Stomach (tissue), 4 donors: ENCODE measurements around the gene PGLYRP1.

Experiments used
- EP300 ChIP-seq: sonication (generic); formaldehyde crosslinking; IDR thresholded peaks from one replicate; pipeline ENCODE4 v1.6.1; 2017; ENCODE audit warnings: antibody characterized with exemption
- POLR2A ChIP-seq, 4 donors: fragments of 450-650 bp; IDR thresholded peaks; one replicate each; pipeline ENCODE4 v1.6.1; 2016; ENCODE audit warnings: antibody characterized with exemption in 4 of 4, control low read depth in 2 of 4, mild to moderate bottlenecking in 1 of 4, moderate library complexity in 1 of 4
- POLR2AphosphoS5 ChIP-seq, 3 donors: sonication (generic); formaldehyde crosslinking; IDR thresholded peaks; one replicate each; pipeline ENCODE4 v1.6.1; 2016; ENCODE audit warnings: antibody characterized with exemption in 3 of 3
- TF ChIP-seq, protein P1 (sequence below), 7 experiments: fragments of 450-650 bp in 4 of 7; fragments of 200-600 bp in 3 of 7; sonication (generic) in 3 of 7; IDR thresholded peaks; one replicate each; pipeline ENCODE4 v1.5.1; 2016 to 2019; ENCODE audit warnings: antibody characterized with exemption in 7 of 7, control low read depth in 2 of 7, mild to moderate bottlenecking in 1 of 7

GRCh38 chr19:46032597-46033025 is 9.8 kb upstream of the PGLYRP1 start:
- TF ChIP-seq, protein P1, sequence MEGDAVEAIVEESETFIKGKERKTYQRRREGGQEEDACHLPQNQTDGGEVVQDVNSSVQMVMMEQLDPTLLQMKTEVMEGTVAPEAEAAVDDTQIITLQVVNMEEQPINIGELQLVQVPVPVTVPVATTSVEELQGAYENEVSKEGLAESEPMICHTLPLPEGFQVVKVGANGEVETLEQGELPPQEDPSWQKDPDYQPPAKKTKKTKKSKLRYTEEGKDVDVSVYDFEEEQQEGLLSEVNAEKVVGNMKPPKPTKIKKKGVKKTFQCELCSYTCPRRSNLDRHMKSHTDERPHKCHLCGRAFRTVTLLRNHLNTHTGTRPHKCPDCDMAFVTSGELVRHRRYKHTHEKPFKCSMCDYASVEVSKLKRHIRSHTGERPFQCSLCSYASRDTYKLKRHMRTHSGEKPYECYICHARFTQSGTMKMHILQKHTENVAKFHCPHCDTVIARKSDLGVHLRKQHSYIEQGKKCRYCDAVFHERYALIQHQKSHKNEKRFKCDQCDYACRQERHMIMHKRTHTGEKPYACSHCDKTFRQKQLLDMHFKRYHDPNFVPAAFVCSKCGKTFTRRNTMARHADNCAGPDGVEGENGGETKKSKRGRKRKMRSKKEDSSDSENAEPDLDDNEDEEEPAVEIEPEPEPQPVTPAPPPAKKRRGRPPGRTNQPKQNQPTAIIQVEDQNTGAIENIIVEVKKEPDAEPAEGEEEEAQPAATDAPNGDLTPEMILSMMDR (IDR thresholded peaks at IDR 0.05): no peak
- TF ChIP-seq POLR2AphosphoS5 (IDR thresholded peaks at IDR 0.05) (no peak), POLR2A (IDR thresholded peaks at IDR 0.05) (no peak), EP300 (no peak)
